Testis (tissue), 2 donors: ENCODE results near the gene TXNDC16.

Experiments used
- CTCF ChIP-seq, 3 experiments: fragments of 450-650 bp in 2 of 3; fragments of 200-600 bp in 1 of 3; sonication (generic) in 1 of 3; IDR thresholded peaks; one replicate each; pipeline ENCODE4 v1.5.1; 2016 to 2019; ENCODE audit warnings: antibody characterized with exemption in 3 of 3, mild to moderate bottlenecking in 2 of 3, moderate library complexity in 1 of 3
- POLR2A ChIP-seq: fragments of 450-650 bp; IDR thresholded peaks from one replicate; pipeline ENCODE4 v1.6.1; 2017; ENCODE audit warnings: antibody characterized with exemption, mild to moderate bottlenecking, moderate library complexity

DNA sequence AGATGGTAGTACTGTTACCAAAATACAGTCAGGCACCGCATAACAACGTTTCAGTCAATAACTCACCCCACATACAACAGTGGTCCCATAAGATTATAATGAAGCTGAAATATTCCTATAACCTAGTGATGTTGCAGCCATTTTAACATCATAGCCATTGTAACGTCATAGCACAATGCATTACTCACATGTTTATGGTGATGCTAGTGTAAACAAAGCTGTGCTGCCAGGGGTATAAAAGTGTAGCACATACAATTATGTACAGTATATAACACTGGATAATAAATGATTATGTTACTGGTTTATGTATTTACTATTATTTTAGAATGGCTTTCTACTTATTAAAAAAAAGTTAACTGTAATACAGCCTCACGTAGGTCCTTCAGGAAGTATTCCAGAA, 37.3 kb upstream of the TXNDC16 start:
- no peak for TF ChIP-seq CTCF (IDR thresholded peaks at IDR 0.05)
- no peak for TF ChIP-seq POLR2A
